ENCODE measurements around the gene BRD7. TPM values are rescaled to one million over a fixed set of nuclear protein-coding genes. Genes with fewer than 3 reads are reported as not detected.

The BRD7 gene
- total RNA-seq, 1 donor from 2014 or later, result 112 TPM

DNA sequence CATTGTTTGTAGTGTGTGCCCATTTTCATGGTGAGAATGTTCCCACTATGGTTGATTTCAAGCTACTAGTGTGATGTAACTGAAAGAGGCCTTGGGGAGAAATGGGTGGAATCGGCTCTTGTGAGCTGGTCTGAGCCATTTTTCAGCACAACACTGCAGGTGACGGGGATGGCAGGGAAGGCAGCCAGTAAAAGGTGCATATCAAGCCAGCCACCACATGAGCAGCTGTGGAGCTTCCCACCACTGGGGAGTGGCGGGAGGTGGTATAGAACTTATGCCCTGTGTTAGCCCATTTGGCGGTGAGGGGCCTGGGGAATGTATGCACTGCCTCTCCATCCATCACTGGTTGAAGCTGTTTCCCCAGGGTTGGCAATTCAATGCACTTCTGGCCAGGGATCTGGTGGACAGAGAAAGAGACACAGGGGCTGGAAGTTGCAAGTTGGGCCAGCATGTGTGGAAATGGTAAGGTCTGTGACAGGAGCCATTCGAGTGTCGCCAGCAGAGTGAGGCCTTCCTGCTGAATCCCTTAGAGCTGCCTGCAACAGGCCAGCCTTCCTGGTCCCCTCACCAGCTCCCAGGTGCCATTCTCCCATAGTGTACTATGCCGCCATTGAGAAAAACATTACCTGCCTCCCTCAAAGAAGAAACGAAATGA is 31.7 kb upstream of the BRD7 start:
- no peak for DNase-seq (ENCODE audit: low spot score)
- Mint-ChIP-seq H3K4me1 (ENCODE audit: unreplicated experiment) (no peaks in the 10 kb centered on the region), H3K27me3 (ENCODE audit: unreplicated experiment) (peaks cover 8% of the 10 kb centered on the region), H3K9me3 (ENCODE audit: unreplicated experiment) (no peaks in the 10 kb centered on the region), H3K36me3 (ENCODE audit: low read depth, unreplicated experiment) (no peaks in the 10 kb centered on the region), H3K4me3 (ENCODE audit: unreplicated experiment) (no peak overlapping the region), H3K27ac (ENCODE audit: unreplicated experiment) (no peak overlapping the region)
- no peak for TF ChIP-seq CTCF (IDR thresholded peaks at IDR 0.05; ENCODE audit: unreplicated experiment)

- H3K9me3 Mint-ChIP-seq (ENCODE audit: unreplicated experiment), result no peaks in the 10 kb centered on the region
- H3K4me1 Mint-ChIP-seq (ENCODE audit: unreplicated experiment), result no peaks in the 10 kb centered on the region
- TF ChIP-seq CTCF (IDR thresholded peaks at IDR 0.05; ENCODE audit: unreplicated experiment), result no peak
- no peak for DNase-seq (ENCODE audit: low spot score)
- H3K27ac Mint-ChIP-seq (ENCODE audit: unreplicated experiment), result no peak overlapping the region
- no peaks in the 10 kb centered on the region for H3K36me3 Mint-ChIP-seq (ENCODE audit: low read depth, unreplicated experiment)
- no peak overlapping the region for H3K4me3 Mint-ChIP-seq (ENCODE audit: unreplicated experiment)
- H3K27me3 Mint-ChIP-seq (ENCODE audit: unreplicated experiment), result peaks cover 9% of the 10 kb centered on the region
These were observed 30.6 kb upstream of the BRD7 start for GRCh38 chr16:50399411-50399810.

GRCh38 chr16:50398336-50398735 is 29.5 kb upstream of the BRD7 start:
- Mint-ChIP-seq H3K27ac (ENCODE audit: unreplicated experiment) (no peak overlapping the region), H3K9me3 (ENCODE audit: unreplicated experiment) (no peaks in the 10 kb centered on the region), H3K4me3 (ENCODE audit: unreplicated experiment) (no peak overlapping the region), H3K27me3 (ENCODE audit: unreplicated experiment) (peaks cover 11% of the 10 kb centered on the region), H3K36me3 (ENCODE audit: low read depth, unreplicated experiment) (no peaks in the 10 kb centered on the region), H3K4me1 (ENCODE audit: unreplicated experiment) (no peaks in the 10 kb centered on the region)
- no peak for TF ChIP-seq CTCF (IDR thresholded peaks at IDR 0.05; ENCODE audit: unreplicated experiment)
- DNase-seq (ENCODE audit: low spot score), result no peak

GRCh38 chr16:50396761-50397535 is 28.2 kb upstream of the BRD7 start:
- Mint-ChIP-seq H3K4me1 (ENCODE audit: unreplicated experiment) (no peaks in the 10 kb centered on the region), H3K27me3 (ENCODE audit: unreplicated experiment) (peaks cover 6% of the 10 kb centered on the region), H3K27ac (ENCODE audit: unreplicated experiment) (no peak overlapping the region), H3K9me3 (ENCODE audit: unreplicated experiment) (no peaks in the 10 kb centered on the region), H3K36me3 (ENCODE audit: low read depth, unreplicated experiment) (no peaks in the 10 kb centered on the region), H3K4me3 (ENCODE audit: unreplicated experiment) (no peak overlapping the region)
- no peak for TF ChIP-seq CTCF (IDR thresholded peaks at IDR 0.05; ENCODE audit: unreplicated experiment)
- no peak for DNase-seq (ENCODE audit: low spot score)

Measured in endothelial cell (in vitro differentiated cells).